Uterus (tissue), 4 donors: Measurements from ENCODE around the gene MOB2. TPM values are rescaled to one million over a fixed set of nuclear protein-coding genes. Genes with fewer than 3 reads are reported as not detected.

Source experiments
- DNase-seq, 2 donors: peaks; one replicate each; pipeline ENCODE4 v3.0.0-alpha.2; 2019 to 2020
- H3K27ac ChIP-seq, 2 donors: fragments of 200-600 bp; sonication (generic); 1 replicate in 1 of 2; 2 replicates in 1 of 2; pipeline ENCODE4 v1.5.1; 2016 to 2018
- H3K27me3 ChIP-seq, 2 donors: fragments of 200-600 bp; sonication (generic); one replicate each; pipeline ENCODE4 v1.5.1; 2018 to 2019; ENCODE audit warnings: control low read depth in 1 of 2
- H3K36me3 ChIP-seq, 2 donors: fragments of 200-600 bp; sonication (generic); one replicate each; pipeline ENCODE4 v1.5.1; 2019; ENCODE audit warnings: control low read depth in 1 of 2
- H3K4me1 ChIP-seq, 2 donors: fragments of 200-600 bp; sonication (generic); one replicate each; pipeline ENCODE4 v1.5.1; 2018 to 2019; ENCODE audit warnings: control low read depth in 1 of 2
- H3K4me3 ChIP-seq, 2 donors: fragments of 200-600 bp; sonication (generic); 1 replicate in 1 of 2; 2 replicates in 1 of 2; pipeline ENCODE4 v1.5.1; 2018 to 2019; ENCODE audit warnings: mild to moderate bottlenecking in 1 of 2
- H3K9me3 ChIP-seq, 2 donors: fragments of 200-600 bp; sonication (generic); one replicate each; pipeline ENCODE4 v1.5.1; 2019; ENCODE audit warnings: control low read depth in 1 of 2
- POLR2A ChIP-seq, 2 donors: fragments of 450-650 bp; IDR thresholded peaks; one replicate each; pipeline ENCODE4 v1.6.1; 2016; ENCODE audit warnings: antibody characterized with exemption in 2 of 2, mild to moderate bottlenecking in 1 of 2, moderate library complexity in 1 of 2
- intact Hi-C: fragments of 100-400 bp; cut with DNase I; formaldehyde crosslinking; loops from one replicate; pipeline ENCODE4 v1.15.1; 2023; ENCODE audit warnings: low total_unique reads
- total RNA-seq, 4 donors: library from RNA; depleted of rRNA in 3 of 4; stranded (reverse); fragments of >200 nt in 3 of 4; gene quantifications; one replicate each; pipeline versions ENCODE4 v1.1.0 to v1.2.4, GENCODE V29; 2014 to 2023
- TF ChIP-seq, protein P1 (sequence below), 4 experiments: fragments of 200-600 bp in 2 of 4; fragments of 450-650 bp in 2 of 4; sonication (generic) in 2 of 4; IDR thresholded peaks; one replicate each; pipeline ENCODE4 v1.5.1; 2016 to 2019; ENCODE audit warnings: antibody characterized with exemption in 4 of 4, mild to moderate bottlenecking in 2 of 4, moderate library complexity in 1 of 4
- donor health status: DM: yes; HTN: yes; CAD: no.

Gene MOB2
- total RNA-seq, 4 donors from 2014 or later: 17.1 to 72.6 (median 23.6) TPM

DNA sequence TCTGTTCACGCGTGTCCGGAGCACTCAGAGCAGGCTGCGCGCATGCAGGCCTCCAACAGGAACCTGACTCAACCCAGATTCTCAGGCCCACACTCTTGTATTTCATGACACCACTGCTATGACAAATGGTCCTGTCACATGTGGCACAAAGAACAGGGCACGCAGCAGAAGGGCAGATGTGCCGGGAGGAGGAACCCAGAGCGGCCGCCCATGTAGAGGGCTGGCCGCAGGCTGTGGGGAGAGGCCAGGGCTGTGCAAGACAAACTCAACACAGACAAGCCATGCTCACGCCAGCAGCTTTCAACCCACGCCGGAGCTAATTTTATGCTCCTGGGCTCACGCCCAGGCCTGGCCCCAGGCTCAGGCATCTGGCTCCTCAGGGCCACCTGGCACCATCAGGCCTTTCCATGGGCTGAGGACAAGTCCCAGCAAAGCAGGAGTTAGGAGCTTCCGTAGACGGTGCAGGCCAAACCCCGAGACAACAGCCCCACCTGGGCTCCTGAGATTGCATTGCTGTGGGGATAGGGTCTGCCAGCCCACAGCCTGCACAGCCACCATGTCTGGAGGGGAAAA lies 45.5 kb upstream of the MOB2 start:
- peak in 1 of 2 donors; percentile 62 for DNase-seq
- H3K27me3 ChIP-seq: no peaks in the 10 kb centered on the region
- peaks cover 8 to 23% of the 10 kb centered on the region in 2 donors for H3K4me1 ChIP-seq
- H3K36me3 ChIP-seq: no peaks in the 10 kb centered on the region
- H3K27ac ChIP-seq: peak overlapping the region; percentile 20 to 37
- no peak overlapping the region for H3K4me3 ChIP-seq
- no peaks in the 10 kb centered on the region for H3K9me3 ChIP-seq
- no peak for TF ChIP-seq POLR2A (IDR thresholded peaks at IDR 0.05)
- TF ChIP-seq, protein P1, sequence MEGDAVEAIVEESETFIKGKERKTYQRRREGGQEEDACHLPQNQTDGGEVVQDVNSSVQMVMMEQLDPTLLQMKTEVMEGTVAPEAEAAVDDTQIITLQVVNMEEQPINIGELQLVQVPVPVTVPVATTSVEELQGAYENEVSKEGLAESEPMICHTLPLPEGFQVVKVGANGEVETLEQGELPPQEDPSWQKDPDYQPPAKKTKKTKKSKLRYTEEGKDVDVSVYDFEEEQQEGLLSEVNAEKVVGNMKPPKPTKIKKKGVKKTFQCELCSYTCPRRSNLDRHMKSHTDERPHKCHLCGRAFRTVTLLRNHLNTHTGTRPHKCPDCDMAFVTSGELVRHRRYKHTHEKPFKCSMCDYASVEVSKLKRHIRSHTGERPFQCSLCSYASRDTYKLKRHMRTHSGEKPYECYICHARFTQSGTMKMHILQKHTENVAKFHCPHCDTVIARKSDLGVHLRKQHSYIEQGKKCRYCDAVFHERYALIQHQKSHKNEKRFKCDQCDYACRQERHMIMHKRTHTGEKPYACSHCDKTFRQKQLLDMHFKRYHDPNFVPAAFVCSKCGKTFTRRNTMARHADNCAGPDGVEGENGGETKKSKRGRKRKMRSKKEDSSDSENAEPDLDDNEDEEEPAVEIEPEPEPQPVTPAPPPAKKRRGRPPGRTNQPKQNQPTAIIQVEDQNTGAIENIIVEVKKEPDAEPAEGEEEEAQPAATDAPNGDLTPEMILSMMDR (IDR thresholded peaks at IDR 0.05): no peak
- intact Hi-C loops: no loop called here

DNA sequence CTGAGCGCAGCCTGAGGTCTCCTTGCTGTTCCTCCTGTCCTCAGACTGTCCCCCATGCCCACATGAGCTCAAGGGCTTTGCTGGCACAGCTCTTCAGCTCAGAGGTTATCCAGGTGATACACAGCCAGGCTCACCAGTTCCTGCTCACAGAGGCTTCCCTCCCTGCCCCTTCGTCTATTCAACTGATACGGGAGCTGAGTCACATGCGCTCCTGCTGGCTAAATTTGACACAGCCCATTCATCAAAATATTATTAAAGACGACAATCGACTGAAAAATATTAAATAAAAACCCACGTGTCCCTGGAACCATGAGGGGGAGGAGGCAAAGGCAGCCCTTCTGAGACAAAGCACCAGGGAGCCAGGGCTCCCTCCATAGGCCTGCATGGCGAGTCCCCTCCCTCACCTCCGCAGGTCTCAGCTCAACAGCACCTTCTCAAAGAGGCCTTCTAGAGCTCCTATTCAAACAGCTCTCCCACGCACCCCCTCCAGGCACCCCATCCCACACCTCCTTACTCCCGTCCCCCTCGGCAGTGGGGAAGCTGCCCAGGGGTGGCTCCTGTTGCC lies 45.0 kb upstream of the MOB2 start:
- no peak for DNase-seq
- no peaks in the 10 kb centered on the region for H3K36me3 ChIP-seq
- peak overlapping the region; percentile 20 to 37 for H3K27ac ChIP-seq
- no peaks in the 10 kb centered on the region for H3K27me3 ChIP-seq
- H3K4me3 ChIP-seq: no peak overlapping the region
- no peak for TF ChIP-seq POLR2A (IDR thresholded peaks at IDR 0.05)
- TF ChIP-seq, protein P1 (IDR thresholded peaks at IDR 0.05): no peak
- H3K9me3 ChIP-seq: no peaks in the 10 kb centered on the region
- intact Hi-C loops: no loop called here
- H3K4me1 ChIP-seq: peaks cover 8 to 23% of the 10 kb centered on the region in 2 donors

DNA sequence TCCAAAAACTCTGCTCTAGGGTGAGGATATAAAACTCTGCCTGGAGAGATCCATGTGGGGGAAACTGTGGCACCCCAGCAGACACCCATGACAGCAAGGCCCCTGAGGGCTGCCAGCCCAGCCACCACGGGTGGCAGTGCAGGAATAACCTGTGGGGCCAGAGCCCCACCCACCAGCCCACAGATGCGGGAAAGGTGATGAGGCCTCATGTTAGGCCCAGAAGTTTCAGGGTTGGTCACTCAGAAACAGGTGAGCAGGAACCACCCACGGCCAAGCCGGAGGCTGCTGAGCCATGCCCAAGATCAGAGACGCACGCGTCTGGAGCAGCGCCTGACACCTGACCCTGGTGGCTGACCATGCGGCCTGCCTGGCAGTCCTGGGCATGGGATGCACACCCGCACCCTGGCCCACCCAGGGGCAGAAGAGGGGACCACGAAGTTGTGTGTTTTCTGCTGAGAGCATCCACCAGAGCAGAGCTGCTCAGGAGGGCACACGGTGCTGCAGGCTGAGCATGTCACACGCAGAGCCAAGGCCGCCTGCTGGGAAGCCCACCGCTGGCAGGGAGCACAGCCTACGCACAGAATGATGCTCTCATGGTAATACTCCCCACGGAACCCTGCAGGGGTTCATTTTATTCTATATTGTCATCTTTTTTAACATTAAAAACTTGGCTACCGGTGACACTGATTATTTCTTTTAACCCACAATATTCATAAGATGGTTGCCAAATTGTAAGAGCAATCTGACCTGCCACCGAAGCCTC lies 44.3 kb upstream of the MOB2 start:
- intact Hi-C loops: no loop called here
- Histone ChIP-seq H3K36me3 (no peaks in the 10 kb centered on the region), H3K4me3 (no peak overlapping the region), H3K27me3 (no peaks in the 10 kb centered on the region), H3K9me3 (no peaks in the 10 kb centered on the region), H3K4me1 (peaks cover 8 to 23% of the 10 kb centered on the region in 2 donors), H3K27ac (peak overlapping the region in 1 of 2 donors; percentile 37)
- no peak for DNase-seq
- TF ChIP-seq, protein P1 (IDR thresholded peaks at IDR 0.05): no peak
- TF ChIP-seq POLR2A (IDR thresholded peaks at IDR 0.05): no peak

DNA sequence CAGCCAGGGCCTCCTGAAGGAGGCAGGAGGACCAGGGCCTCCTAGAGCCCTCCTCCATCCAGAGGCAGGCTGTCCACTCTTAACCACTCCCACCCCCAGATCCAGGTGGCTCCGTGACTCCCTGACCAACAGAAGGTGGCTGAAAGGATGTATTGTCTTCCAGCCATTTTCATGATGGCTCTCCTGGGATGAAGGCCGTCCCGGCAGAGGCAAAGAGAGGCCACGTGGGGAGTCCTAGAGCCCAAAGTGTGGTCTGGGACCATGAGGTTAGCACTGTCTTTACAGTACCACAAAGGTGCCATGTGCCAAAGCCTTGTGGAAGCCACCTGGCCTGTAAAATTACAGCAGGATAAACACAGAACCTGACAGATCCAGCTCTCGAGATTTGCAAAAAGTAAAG lies 43.2 kb upstream of the MOB2 start:
- no peaks in the 10 kb centered on the region for H3K27me3 ChIP-seq
- H3K4me1 ChIP-seq: peaks cover 8 to 19% of the 10 kb centered on the region in 2 donors
- no peak overlapping the region for H3K27ac ChIP-seq
- H3K36me3 ChIP-seq: no peaks in the 10 kb centered on the region
- H3K4me3 ChIP-seq: no peak overlapping the region
- no peaks in the 10 kb centered on the region for H3K9me3 ChIP-seq
- DNase-seq: no peak
- intact Hi-C loops: no loop called here
- TF ChIP-seq POLR2A (IDR thresholded peaks at IDR 0.05): no peak
- TF ChIP-seq, protein P1 (IDR thresholded peaks at IDR 0.05): no peak

DNA sequence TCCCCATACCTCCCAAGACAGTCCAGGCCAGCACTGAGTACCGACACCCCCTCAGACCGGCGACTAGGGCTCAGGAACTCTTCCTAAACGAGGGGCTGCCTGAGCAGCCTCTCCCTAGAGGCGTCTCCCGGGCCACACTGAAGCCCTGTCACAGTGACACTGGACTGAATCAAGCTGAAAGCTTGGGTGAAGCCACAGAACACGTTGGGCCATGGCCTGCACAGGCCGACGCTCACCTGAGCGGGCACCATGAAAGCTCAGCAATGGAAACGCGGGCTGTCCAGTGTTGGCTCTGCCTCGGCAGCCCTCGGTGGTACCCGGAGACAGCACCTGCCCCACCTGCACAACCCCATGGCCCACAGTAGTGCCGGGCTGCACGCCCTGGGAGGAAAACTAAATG lies 42.7 kb upstream of the MOB2 start:
- TF ChIP-seq, protein P1 (IDR thresholded peaks at IDR 0.05): no peak
- no peak for TF ChIP-seq POLR2A (IDR thresholded peaks at IDR 0.05)
- DNase-seq: no peak
- H3K27me3 ChIP-seq: no peaks in the 10 kb centered on the region
- H3K9me3 ChIP-seq: no peaks in the 10 kb centered on the region
- no peak overlapping the region for H3K4me3 ChIP-seq
- H3K27ac ChIP-seq: no peak overlapping the region
- intact Hi-C loops: no loop called here
- H3K36me3 ChIP-seq: no peaks in the 10 kb centered on the region
- H3K4me1 ChIP-seq: peaks cover 8 to 19% of the 10 kb centered on the region in 2 donors
